ENCODE data around the gene CDC37.

GRCh38 chr19:10418485-10419199 is 15.3 kb upstream of the CDC37 start:
- no peak for TF ChIP-seq CTCF (IDR thresholded peaks at IDR 0.05)
- TF ChIP-seq POLR2A (IDR thresholded peaks at IDR 0.05) = no peak
- no peak for TF ChIP-seq POLR2AphosphoS5 (IDR thresholded peaks at IDR 0.05)

Data from breast epithelium (tissue), 3 donors.